ENCODE results near the gene WASHC1. TPM values are rescaled to one million over a fixed set of nuclear protein-coding genes. Genes with fewer than 3 reads are reported as not detected.
"Not testable (repeated sequence)": the region's sequence is repeated elsewhere in the genome, so short reads cannot be mapped to it uniquely, and the experiment has no call there.

Gene WASHC1
- total RNA-seq, 1 donor from 2014 or later, result 6.8 TPM

GRCh38 chr9:43116-43515 lies 13.9 kb upstream of the WASHC1 start:
- H3K27ac ChIP-seq; H3K4me1 ChIP-seq; DNase-seq (ENCODE audit: low spot score in 2 of 2); H3K9me3 ChIP-seq; H3K4me3 ChIP-seq; intact Hi-C loops (cut with DNase I); H3K36me3 ChIP-seq; H3K27me3 ChIP-seq: not testable (repeated sequence)

- DNase-seq (ENCODE audit: low spot score in 2 of 2); H3K4me1 ChIP-seq; H3K9me3 ChIP-seq; H3K36me3 ChIP-seq; H3K27ac ChIP-seq; H3K27me3 ChIP-seq; H3K4me3 ChIP-seq; intact Hi-C loops (cut with DNase I): not testable (repeated sequence)
Observed at GRCh38 chr9:41819-42218, 12.6 kb upstream of the WASHC1 start.

- H3K27ac ChIP-seq; H3K4me1 ChIP-seq; H3K36me3 ChIP-seq; DNase-seq (ENCODE audit: low spot score in 2 of 2); H3K9me3 ChIP-seq; H3K27me3 ChIP-seq; intact Hi-C loops (cut with DNase I); H3K4me3 ChIP-seq: not testable (repeated sequence)
Observed at GRCh38 chr9:41261-41676, 12.0 kb upstream of the WASHC1 start.

- DNase-seq (ENCODE audit: low spot score in 2 of 2); H3K4me1 ChIP-seq; intact Hi-C loops (cut with DNase I); H3K36me3 ChIP-seq; H3K27ac ChIP-seq; H3K9me3 ChIP-seq; H3K4me3 ChIP-seq; H3K27me3 ChIP-seq: not testable (repeated sequence)
Observed at GRCh38 chr9:32308-32707, 3.1 kb upstream of the WASHC1 start.

GRCh38 chr9:28775-29174 lies 481 bp downstream of the WASHC1 start:
- DNase-seq (ENCODE audit: low spot score in 2 of 2); H3K36me3 ChIP-seq; H3K27ac ChIP-seq; H3K4me1 ChIP-seq; intact Hi-C loops (cut with DNase I); H3K9me3 ChIP-seq; H3K27me3 ChIP-seq: not testable (repeated sequence)
- H3K4me3 ChIP-seq, result peak overlapping the region; percentile 57 to 68

GRCh38 chr9:21621-22020 lies 7.6 kb downstream of the WASHC1 start:
- H3K4me3 ChIP-seq; intact Hi-C loops (cut with DNase I); H3K27ac ChIP-seq; DNase-seq (ENCODE audit: low spot score in 2 of 2); H3K9me3 ChIP-seq; H3K4me1 ChIP-seq; H3K36me3 ChIP-seq; H3K27me3 ChIP-seq: not testable (repeated sequence)

GRCh38 chr9:16875-17274 lies 12.4 kb downstream of the WASHC1 start:
- H3K36me3 ChIP-seq; H3K4me1 ChIP-seq; intact Hi-C loops (cut with DNase I); H3K27ac ChIP-seq; H3K4me3 ChIP-seq; DNase-seq (ENCODE audit: low spot score in 2 of 2); H3K27me3 ChIP-seq; H3K9me3 ChIP-seq: not testable (repeated sequence)

- DNase-seq (ENCODE audit: low spot score in 2 of 2); H3K9me3 ChIP-seq; intact Hi-C loops (cut with DNase I); H3K36me3 ChIP-seq; H3K4me1 ChIP-seq; H3K4me3 ChIP-seq; H3K27me3 ChIP-seq; H3K27ac ChIP-seq: not testable (repeated sequence)
Observed at GRCh38 chr9:14129-14809, 15.0 kb downstream of the WASHC1 start.

GRCh38 chr9:11206-11605 lies 18.1 kb downstream of the WASHC1 start:
- intact Hi-C loops (cut with DNase I); H3K9me3 ChIP-seq; H3K4me3 ChIP-seq; H3K4me1 ChIP-seq; H3K36me3 ChIP-seq; H3K27ac ChIP-seq; H3K27me3 ChIP-seq: not testable (repeated sequence)
- peak in 2 of 3 experiments; percentile 34 to 38 for TF ChIP-seq CTCF (IDR thresholded peaks at IDR 0.05)
- DNase-seq (ENCODE audit: low spot score in 2 of 2), result peak in 1 of 2 donors; percentile 82

- intact Hi-C loops (cut with DNase I); H3K9me3 ChIP-seq; H3K4me3 ChIP-seq; H3K27me3 ChIP-seq; H3K27ac ChIP-seq; H3K36me3 ChIP-seq; H3K4me1 ChIP-seq: not testable (repeated sequence)
- peak in 1 of 2 donors; percentile 75 for DNase-seq (ENCODE audit: low spot score in 2 of 2)
Observed at GRCh38 chr9:10653-11053, 18.6 kb downstream of the WASHC1 start.

GRCh38 chr9:10207-10606 lies 19.0 kb downstream of the WASHC1 start:
- intact Hi-C loops (cut with DNase I), result not testable (repeated sequence)

More at GRCh38 chr9:10207-10606, 19.0 kb downstream of the WASHC1 start:
- not testable (repeated sequence) for H3K9me3 ChIP-seq; H3K27ac ChIP-seq; H3K4me3 ChIP-seq; H3K4me1 ChIP-seq; H3K27me3 ChIP-seq; H3K36me3 ChIP-seq; DNase-seq (ENCODE audit: low spot score in 2 of 2)

Data from ascending aorta (tissue), 2 donors.